Transverse colon (tissue), 4 donors: ENCODE data around the gene OR2AK2. TPM values are rescaled to one million over a fixed set of nuclear protein-coding genes. Genes with fewer than 3 reads are reported as not detected.
"Not testable (repeated sequence)": the region's sequence is repeated elsewhere in the genome, so short reads cannot be mapped to it uniquely, and the experiment has no call there.

Experiments
- DNase-seq: peaks from one replicate; pipeline ENCODE4 v3.0.0-alpha.2; 2019
- H3K27ac ChIP-seq, 4 donors: fragments of 200-600 bp; sonication (generic); 2 replicates each; pipeline ENCODE4 v1.5.1; 2016 to 2018; ENCODE audit warnings: inconsistent platforms in 4 of 4
- H3K27me3 ChIP-seq: fragments of 200-600 bp; sonication (generic); 2 replicates; pipeline ENCODE4 v1.5.1; 2017; ENCODE audit warnings: inconsistent platforms
- H3K36me3 ChIP-seq, 4 donors: fragments of 200-600 bp; sonication (generic); 2 replicates each; pipeline ENCODE4 v1.5.1; 2017 to 2019; ENCODE audit warnings: inconsistent platforms in 4 of 4
- H3K4me1 ChIP-seq, 4 donors: fragments of 200-600 bp; sonication (generic); 2 replicates each; pipeline ENCODE4 v1.5.1; 2017 to 2020; ENCODE audit warnings: inconsistent platforms in 4 of 4
- H3K4me3 ChIP-seq, 4 donors: fragments of 200-600 bp; sonication (generic); 1 replicate in 1 of 4; 2 replicates in 3 of 4; pipeline versions ENCODE4 v1.5.1 to v1.6.1; 2017 to 2019; ENCODE audit warnings: inconsistent platforms in 4 of 4
- H3K9me3 ChIP-seq, 2 donors: fragments of 200-600 bp; sonication (generic); 2 replicates each; pipeline ENCODE4 v1.5.1; 2017 to 2019; ENCODE audit warnings: inconsistent platforms in 2 of 2
- EP300 ChIP-seq: sonication (generic); formaldehyde crosslinking; IDR thresholded peaks from one replicate; pipeline ENCODE4 v1.6.1; 2017; ENCODE audit warnings: antibody characterized with exemption, low read depth
- POLR2A ChIP-seq: fragments of 450-650 bp; IDR thresholded peaks from one replicate; pipeline ENCODE4 v1.6.1; 2016; ENCODE audit warnings: antibody characterized with exemption, mild to moderate bottlenecking, moderate library complexity
- POLR2AphosphoS5 ChIP-seq, 3 donors: sonication (generic); formaldehyde crosslinking; IDR thresholded peaks; one replicate each; pipeline ENCODE4 v1.6.1; 2016; ENCODE audit warnings: antibody characterized with exemption in 3 of 3
- WGBS, 2 donors: methylation state at CpG; one replicate each; pipeline ENCODE4 v1.1.5; 2018; ENCODE audit warnings: low coverage in 1 of 2; 5-methylcytosine and 5-hydroxymethylcytosine counted together
- in situ Hi-C, 4 donors: fragments of 200-750 bp; cut with MboI; loops; one replicate each; pipeline versions ENCODE4 v1.15.0 to v1.15.1; 2017; ENCODE audit warnings: low sequenced_read_pairs in 3 of 4, low pct_ligation_motif_present in 1 of 4, low pct_unique_long_range_greater_than_20kb in 1 of 4
- intact Hi-C: fragments of 100-400 bp; cut with DNase I; formaldehyde crosslinking; loops from one replicate; pipeline ENCODE4 v1.15.1; 2023; ENCODE audit warnings: low total_unique reads
- total RNA-seq, 4 donors: library from RNA; depleted of rRNA; stranded (reverse); fragments of >200 nt; gene quantifications; one replicate each; pipeline ENCODE4 v1.1.0, GENCODE V29; 2016
- TF ChIP-seq, protein P1 (sequence below), 5 experiments: fragments of 200-600 bp in 3 of 5; fragments of 450-650 bp in 2 of 5; sonication (generic) in 3 of 5; IDR thresholded peaks; 1 replicate in 2 of 5; 2 replicates in 3 of 5; pipeline ENCODE4 v1.5.1; 2016 to 2017; ENCODE audit warnings: antibody characterized with exemption in 5 of 5, inconsistent platforms in 3 of 5, mild to moderate bottlenecking in 2 of 5, moderate library complexity in 1 of 5

Gene OR2AK2
- total RNA-seq, 4 donors from 2014 or later, result not detected

DNA sequence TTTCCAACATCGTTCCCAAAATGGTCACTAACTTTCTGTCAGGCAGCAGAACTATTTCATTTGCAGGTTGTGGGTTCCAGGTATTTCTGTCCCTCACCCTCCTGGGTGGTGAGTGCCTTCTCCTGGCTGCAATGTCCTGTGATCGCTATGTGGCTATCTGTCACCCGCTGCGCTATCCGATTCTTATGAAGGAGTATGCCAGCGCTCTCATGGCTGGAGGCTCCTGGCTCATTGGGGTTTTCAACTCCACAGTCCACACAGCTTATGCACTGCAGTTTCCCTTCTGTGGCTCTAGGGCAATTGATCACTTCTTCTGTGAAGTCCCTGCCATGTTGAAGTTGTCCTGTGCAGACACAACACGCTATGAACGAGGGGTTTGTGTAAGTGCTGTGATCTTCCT is 31.0 kb upstream of the OR2AK2 start:
- TF ChIP-seq POLR2AphosphoS5 (IDR thresholded peaks at IDR 0.05), result no peak
- TF ChIP-seq EP300, result no peak
- TF ChIP-seq POLR2A, result no peak
- H3K4me1 ChIP-seq, result no peaks in the 10 kb centered on the region
- H3K9me3 ChIP-seq, result no peaks in the 10 kb centered on the region
- DNase-seq, result no peak
- H3K27ac ChIP-seq, result no peak overlapping the region
- intact Hi-C loops, result no loop called here
- no peak overlapping the region for H3K4me3 ChIP-seq
- H3K36me3 ChIP-seq, result no peaks in the 10 kb centered on the region
- in situ Hi-C loops, result no loop called here
- WGBS, 2 donors, result 89 to 93% methylated on average over 3 to 8 of the region's 8 CpGs
- H3K27me3 ChIP-seq, result no peaks in the 10 kb centered on the region

DNA sequence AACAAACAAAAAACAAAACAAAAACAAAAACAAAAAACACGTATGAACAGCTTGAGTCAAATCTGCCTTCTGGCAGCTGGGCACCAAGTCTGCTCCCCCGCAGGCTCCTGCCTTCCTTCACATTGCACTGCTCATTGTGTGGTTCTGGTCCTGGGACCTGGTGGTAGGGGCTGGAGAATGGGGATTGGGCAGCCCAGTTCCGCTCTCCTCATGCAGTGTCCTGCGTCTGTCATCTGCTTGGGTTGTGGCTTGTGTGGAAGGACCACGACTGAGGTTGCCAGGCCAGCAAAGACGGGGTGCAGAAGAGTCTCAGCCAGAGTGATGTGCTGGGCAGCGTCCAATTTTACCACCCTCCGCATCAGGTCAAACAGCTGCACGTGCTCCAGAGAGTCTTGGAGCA is 29.3 kb upstream of the OR2AK2 start:
- Histone ChIP-seq H3K4me1 (no peaks in the 10 kb centered on the region), H3K4me3 (no peak overlapping the region), H3K27me3 (no peaks in the 10 kb centered on the region), H3K36me3 (no peaks in the 10 kb centered on the region), H3K9me3 (no peaks in the 10 kb centered on the region), H3K27ac (no peak overlapping the region)
- no peak for DNase-seq
- in situ Hi-C loops, result no loop called here
- 80 to 91% methylated on average over 1 to 9 of the region's 9 CpGs for WGBS, 2 donors
- TF ChIP-seq POLR2AphosphoS5 (IDR thresholded peaks at IDR 0.05), result no peak
- TF ChIP-seq, protein P1, sequence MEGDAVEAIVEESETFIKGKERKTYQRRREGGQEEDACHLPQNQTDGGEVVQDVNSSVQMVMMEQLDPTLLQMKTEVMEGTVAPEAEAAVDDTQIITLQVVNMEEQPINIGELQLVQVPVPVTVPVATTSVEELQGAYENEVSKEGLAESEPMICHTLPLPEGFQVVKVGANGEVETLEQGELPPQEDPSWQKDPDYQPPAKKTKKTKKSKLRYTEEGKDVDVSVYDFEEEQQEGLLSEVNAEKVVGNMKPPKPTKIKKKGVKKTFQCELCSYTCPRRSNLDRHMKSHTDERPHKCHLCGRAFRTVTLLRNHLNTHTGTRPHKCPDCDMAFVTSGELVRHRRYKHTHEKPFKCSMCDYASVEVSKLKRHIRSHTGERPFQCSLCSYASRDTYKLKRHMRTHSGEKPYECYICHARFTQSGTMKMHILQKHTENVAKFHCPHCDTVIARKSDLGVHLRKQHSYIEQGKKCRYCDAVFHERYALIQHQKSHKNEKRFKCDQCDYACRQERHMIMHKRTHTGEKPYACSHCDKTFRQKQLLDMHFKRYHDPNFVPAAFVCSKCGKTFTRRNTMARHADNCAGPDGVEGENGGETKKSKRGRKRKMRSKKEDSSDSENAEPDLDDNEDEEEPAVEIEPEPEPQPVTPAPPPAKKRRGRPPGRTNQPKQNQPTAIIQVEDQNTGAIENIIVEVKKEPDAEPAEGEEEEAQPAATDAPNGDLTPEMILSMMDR (IDR thresholded peaks at IDR 0.05), result no peak
- no peak for TF ChIP-seq POLR2A
- TF ChIP-seq EP300, result no peak
- intact Hi-C loops, result no loop called here

DNA sequence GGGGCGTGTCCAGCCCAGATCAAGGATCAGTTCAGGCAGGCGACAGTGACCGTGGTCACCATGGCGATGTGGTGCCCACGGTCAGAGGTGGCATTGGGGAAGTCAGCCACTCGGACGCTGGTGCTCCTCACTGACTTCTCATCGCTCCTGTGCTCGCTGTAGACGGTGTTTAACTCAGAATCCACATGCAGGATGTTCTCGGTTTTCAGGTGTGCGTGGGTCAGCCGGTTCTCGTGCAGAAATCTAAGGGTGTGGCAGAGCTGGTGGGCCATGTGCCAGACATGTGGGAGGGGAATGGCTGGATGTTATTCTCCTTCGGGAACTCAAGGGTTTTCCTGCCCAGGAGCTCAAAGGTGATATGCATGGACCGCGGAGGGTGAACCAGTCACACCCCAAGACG is 28.6 kb upstream of the OR2AK2 start:
- H3K27me3 ChIP-seq, result no peaks in the 10 kb centered on the region
- DNase-seq, result no peak
- TF ChIP-seq POLR2A (no peak), EP300 (no peak), POLR2AphosphoS5 (IDR thresholded peaks at IDR 0.05) (no peak)
- TF ChIP-seq, protein P1 (IDR thresholded peaks at IDR 0.05), result no peak
- no peak overlapping the region for H3K4me3 ChIP-seq
- intact Hi-C loops (no loop called here), in situ Hi-C loops (no loop called here)
- H3K36me3 ChIP-seq, result no peaks in the 10 kb centered on the region
- H3K4me1 ChIP-seq, result no peaks in the 10 kb centered on the region
- no peak overlapping the region for H3K27ac ChIP-seq
- WGBS, 2 donors, result 91 to 100% methylated on average over 3 to 18 of the region's 18 CpGs
- H3K9me3 ChIP-seq, result no peaks in the 10 kb centered on the region

DNA sequence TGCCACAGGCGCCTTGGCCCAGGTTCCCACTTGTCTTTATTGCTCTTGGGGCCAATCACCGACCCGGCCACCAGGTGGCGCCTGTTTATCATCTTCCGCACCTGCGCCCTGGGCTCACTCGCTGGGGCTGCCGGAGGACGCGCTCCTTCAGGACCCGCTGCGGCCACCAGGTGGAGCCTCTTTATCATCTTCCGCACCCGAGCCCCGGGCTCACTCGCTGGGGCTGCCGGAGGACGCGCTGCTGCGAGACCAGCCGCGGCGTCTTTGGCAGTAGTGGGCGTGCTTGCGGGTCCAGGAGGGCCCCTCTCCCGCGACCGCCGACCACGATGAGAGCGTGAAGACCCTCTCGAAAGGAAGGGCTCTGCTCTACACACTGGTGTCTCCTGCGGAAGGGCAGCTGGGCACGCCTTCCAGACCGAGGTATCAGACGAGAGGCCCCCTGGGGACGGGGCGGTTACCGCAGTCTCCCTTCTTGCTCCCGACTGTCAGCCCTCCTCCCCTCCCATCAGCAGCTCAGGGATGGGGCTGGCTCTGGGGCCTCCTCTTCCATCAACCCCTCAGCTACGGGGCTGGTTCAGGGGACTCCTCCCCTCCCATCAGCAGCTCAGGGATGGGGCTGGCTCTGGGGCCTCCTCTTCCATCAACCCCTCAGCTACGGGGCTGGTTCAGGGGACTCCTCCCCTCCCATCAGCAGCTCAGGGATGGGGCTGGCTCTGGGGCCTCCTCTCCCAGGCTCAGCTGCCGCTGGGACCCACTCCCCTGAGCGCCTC is 27.9 kb upstream of the OR2AK2 start:
- H3K9me3 ChIP-seq, H3K4me1 ChIP-seq, intact Hi-C loops, H3K27me3 ChIP-seq, H3K36me3 ChIP-seq, H3K27ac ChIP-seq, in situ Hi-C loops: not testable (repeated sequence)
- TF ChIP-seq, protein P1 (IDR thresholded peaks at IDR 0.05), result peak; percentile 41 to 62 (median 47)
- peak; percentile 81 for DNase-seq
- H3K4me3 ChIP-seq, result peak overlapping the region in 3 of 4 donors; percentile 4 to 39 (median 22)
- WGBS, 2 donors, result 21 to 46% methylated on average over 2 to 44 of the region's 44 CpGs

DNA sequence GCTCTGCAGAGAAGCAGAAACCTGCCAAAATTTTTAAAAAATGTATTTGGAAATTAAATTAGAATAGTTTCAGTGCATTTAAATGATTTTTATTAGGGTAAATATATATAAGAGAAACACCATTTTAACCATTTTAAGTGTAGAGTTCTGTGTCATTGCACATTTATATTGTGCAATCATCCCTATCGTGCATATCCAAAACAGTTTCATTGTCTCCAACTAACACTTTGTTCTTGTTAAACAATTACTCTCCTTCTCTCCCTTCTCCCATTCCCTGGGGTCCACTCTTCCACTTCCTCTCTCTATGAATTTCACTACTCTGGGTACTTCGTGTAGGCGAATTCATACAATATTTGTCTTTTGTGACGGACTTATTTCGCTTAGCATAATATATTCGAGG is 22.4 kb upstream of the OR2AK2 start:
- Histone ChIP-seq H3K9me3 (no peaks in the 10 kb centered on the region), H3K27ac (no peak overlapping the region), H3K4me1 (no peaks in the 10 kb centered on the region), H3K4me3 (no peak overlapping the region), H3K27me3 (no peaks in the 10 kb centered on the region), H3K36me3 (no peaks in the 10 kb centered on the region)
- 86 to 96% methylated on average over 6 of the region's 6 CpGs for WGBS, 2 donors
- TF ChIP-seq POLR2A, result no peak
- no peak for TF ChIP-seq EP300
- no peak for TF ChIP-seq POLR2AphosphoS5 (IDR thresholded peaks at IDR 0.05)
- TF ChIP-seq, protein P1 (IDR thresholded peaks at IDR 0.05), result no peak
- in situ Hi-C loops, result no loop called here
- intact Hi-C loops, result no loop called here
- DNase-seq, result no peak
